Measurements from ENCODE around the gene CDC42BPG.

The CDC42BPG gene

DNA sequence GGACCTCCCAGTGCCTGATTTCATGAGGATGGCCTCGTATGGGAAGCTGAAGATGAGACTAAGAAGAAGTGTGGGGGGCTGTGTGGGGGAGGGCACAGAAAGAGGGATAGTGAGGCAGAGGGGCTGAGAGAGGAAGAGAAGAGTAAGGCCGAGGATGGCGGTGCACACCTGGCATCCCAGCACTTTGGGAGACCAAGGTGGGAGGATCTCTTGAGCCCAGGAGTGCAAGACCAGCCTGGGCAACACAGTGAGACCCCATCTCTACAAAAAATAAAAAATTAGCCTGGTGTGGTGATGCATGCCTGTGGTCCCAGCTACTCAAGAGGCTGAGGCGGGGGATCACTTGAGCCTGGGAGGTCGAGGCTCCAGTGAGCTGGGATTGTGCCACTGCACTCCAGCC, 47.4 kb upstream of the CDC42BPG start:
- H3K4me1 ChIP-seq (ENCODE audit: low read depth, poor library complexity, severe bottlenecking): peaks cover 11% of the 10 kb centered on the region
- H4K20me1 ChIP-seq (ENCODE audit: insufficient read depth): no peaks in the 10 kb centered on the region
- no peaks in the 10 kb centered on the region for H3K36me3 ChIP-seq (ENCODE audit: insufficient read depth)
- TF ChIP-seq, protein P1, sequence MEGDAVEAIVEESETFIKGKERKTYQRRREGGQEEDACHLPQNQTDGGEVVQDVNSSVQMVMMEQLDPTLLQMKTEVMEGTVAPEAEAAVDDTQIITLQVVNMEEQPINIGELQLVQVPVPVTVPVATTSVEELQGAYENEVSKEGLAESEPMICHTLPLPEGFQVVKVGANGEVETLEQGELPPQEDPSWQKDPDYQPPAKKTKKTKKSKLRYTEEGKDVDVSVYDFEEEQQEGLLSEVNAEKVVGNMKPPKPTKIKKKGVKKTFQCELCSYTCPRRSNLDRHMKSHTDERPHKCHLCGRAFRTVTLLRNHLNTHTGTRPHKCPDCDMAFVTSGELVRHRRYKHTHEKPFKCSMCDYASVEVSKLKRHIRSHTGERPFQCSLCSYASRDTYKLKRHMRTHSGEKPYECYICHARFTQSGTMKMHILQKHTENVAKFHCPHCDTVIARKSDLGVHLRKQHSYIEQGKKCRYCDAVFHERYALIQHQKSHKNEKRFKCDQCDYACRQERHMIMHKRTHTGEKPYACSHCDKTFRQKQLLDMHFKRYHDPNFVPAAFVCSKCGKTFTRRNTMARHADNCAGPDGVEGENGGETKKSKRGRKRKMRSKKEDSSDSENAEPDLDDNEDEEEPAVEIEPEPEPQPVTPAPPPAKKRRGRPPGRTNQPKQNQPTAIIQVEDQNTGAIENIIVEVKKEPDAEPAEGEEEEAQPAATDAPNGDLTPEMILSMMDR (conservative IDR thresholded peaks at IDR 0.05; ENCODE audit: low read depth, low read length): no peak
- H3K9ac ChIP-seq: no peak overlapping the region
- no peak overlapping the region for H2AFZ ChIP-seq (ENCODE audit: low read depth)
- H3K27me3 ChIP-seq (ENCODE audit: insufficient read depth, low read depth): no peaks in the 10 kb centered on the region
- no peak overlapping the region for H3K4me3 ChIP-seq (IDR thresholded peaks at IDR 0.05; ENCODE audit: insufficient read depth, low read depth, low read length)
- no peak overlapping the region for H3K4me2 ChIP-seq
- no peaks in the 10 kb centered on the region for H3K79me2 ChIP-seq (ENCODE audit: insufficient read depth, low read depth)
- no peak overlapping the region for H3K27ac ChIP-seq

DNA sequence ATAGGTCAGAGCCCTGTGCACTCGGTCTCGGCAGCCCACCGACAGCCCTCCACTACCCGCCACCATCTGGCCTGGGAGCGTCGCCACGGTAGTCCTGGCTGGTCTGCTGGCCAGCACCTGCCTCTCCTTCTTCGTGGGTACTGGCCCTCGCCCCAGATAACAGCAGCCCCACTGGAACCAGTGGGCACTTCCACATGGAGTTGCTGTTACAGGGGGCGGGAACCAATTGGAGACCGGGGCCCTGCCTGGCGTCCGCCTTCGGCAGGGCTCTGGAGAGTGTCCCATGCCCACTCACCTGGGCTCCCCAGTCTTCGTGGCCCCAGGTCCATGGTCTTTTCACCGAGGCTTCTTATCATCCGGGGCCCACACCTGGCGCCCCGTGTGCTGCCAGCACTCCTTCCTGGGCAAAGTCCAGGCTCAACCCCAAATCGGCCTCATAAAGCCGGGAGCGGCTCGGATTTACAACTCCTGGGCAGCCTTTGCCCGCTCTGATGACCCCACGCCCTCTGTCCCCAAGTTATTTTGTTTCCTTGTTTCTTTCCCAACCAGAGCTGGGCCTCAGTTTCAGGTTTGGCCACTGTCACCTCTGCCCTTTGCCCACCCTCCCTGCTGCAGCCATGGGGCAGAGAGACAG, 46.9 kb upstream of the CDC42BPG start:
- no peak overlapping the region for H3K9ac ChIP-seq
- no peaks in the 10 kb centered on the region for H3K27me3 ChIP-seq (ENCODE audit: insufficient read depth, low read depth)
- no peaks in the 10 kb centered on the region for H3K36me3 ChIP-seq (ENCODE audit: insufficient read depth)
- no peaks in the 10 kb centered on the region for H3K79me2 ChIP-seq (ENCODE audit: insufficient read depth, low read depth)
- no peak overlapping the region for H3K27ac ChIP-seq
- no peak overlapping the region for H2AFZ ChIP-seq (ENCODE audit: low read depth)
- peaks cover 11% of the 10 kb centered on the region for H3K4me1 ChIP-seq (ENCODE audit: low read depth, poor library complexity, severe bottlenecking)
- H3K4me3 ChIP-seq (IDR thresholded peaks at IDR 0.05; ENCODE audit: insufficient read depth, low read depth, low read length): no peak overlapping the region
- no peak overlapping the region for H3K4me2 ChIP-seq
- TF ChIP-seq, protein P1 (conservative IDR thresholded peaks at IDR 0.05; ENCODE audit: low read depth, low read length): no peak
- no peaks in the 10 kb centered on the region for H4K20me1 ChIP-seq (ENCODE audit: insufficient read depth)

DNA sequence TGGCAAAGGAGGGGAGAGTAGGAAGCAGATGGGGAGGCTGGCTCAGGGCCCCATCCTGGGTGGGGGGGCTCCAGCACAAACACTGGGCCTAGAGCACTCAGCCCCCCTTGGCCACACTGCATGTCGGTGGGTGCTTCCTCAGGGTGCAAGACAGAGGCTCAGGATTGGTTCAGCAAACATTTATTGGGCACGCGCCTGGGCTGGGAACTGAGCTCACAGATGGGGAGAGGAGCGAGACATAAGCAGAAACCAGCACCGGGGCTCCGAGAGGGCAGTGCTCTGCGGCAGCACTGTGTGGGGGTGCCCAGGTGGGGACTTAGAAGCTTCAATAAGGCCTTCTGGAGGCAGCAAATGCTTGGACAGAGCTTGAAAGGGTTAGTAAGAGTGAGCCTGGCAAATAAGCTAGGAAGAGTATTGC, 46.1 kb upstream of the CDC42BPG start:
- no peak overlapping the region for H3K9ac ChIP-seq

DNA sequence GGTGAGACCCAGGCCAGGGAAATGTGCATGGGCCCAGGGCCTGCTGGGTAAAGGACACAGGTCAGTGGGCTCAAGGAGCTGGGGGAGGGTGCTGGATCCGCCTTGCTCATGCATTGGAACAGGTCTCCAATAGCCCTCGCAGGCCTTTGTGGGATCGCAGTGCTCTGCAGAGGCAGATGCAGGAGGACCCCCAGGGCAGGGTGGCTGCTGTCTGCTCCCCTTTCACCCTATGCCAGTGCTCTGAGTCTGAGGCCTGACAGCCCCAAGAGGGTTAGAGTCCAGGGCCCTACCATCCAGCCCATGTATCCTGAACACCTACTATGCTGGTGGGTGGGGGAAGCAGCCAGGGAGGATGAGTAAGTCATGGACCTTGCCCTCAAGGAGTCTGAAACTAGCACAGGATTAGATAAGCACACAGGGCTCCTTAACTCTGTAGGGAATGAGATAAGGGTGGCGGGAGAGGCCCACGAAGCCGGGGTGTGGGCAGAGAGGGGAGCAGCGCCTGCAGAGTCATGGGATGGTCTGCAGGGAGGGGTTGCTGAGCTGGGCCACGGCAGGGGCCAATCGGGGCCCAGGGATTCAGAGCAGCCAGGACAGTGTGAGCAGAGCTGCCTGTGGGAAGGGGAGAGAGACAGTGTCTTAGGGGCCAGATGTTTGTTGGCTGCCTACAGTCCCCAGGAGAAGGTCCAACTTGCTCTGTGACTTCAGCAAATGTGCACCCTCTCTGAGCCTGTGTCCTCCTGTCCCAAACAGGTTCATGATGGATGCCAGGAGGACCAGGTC, 44.5 kb upstream of the CDC42BPG start:
- Histone ChIP-seq H3K4me1 (ENCODE audit: low read depth, poor library complexity, severe bottlenecking) (peaks cover 7% of the 10 kb centered on the region), H3K9ac (no peak overlapping the region), H3K4me3 (IDR thresholded peaks at IDR 0.05; ENCODE audit: insufficient read depth, low read depth, low read length) (no peak overlapping the region), H3K4me2 (no peak overlapping the region), H3K27me3 (ENCODE audit: insufficient read depth, low read depth) (no peaks in the 10 kb centered on the region), H3K79me2 (ENCODE audit: insufficient read depth, low read depth) (no peaks in the 10 kb centered on the region), H2AFZ (ENCODE audit: low read depth) (no peak overlapping the region), H4K20me1 (ENCODE audit: insufficient read depth) (no peaks in the 10 kb centered on the region), H3K36me3 (ENCODE audit: insufficient read depth) (no peaks in the 10 kb centered on the region), H3K27ac (no peak overlapping the region)
- TF ChIP-seq, protein P1 (conservative IDR thresholded peaks at IDR 0.05; ENCODE audit: low read depth, low read length): no peak

More for the DNA sequence above, 46.1 kb upstream of the CDC42BPG start:
- TF ChIP-seq, protein P1 (conservative IDR thresholded peaks at IDR 0.05; ENCODE audit: low read depth, low read length): no peak
- no peak overlapping the region for H3K4me2 ChIP-seq
- no peaks in the 10 kb centered on the region for H4K20me1 ChIP-seq (ENCODE audit: insufficient read depth)
- H3K4me1 ChIP-seq (ENCODE audit: low read depth, poor library complexity, severe bottlenecking): peaks cover 11% of the 10 kb centered on the region
- no peak overlapping the region for H3K4me3 ChIP-seq (IDR thresholded peaks at IDR 0.05; ENCODE audit: insufficient read depth, low read depth, low read length)
- no peaks in the 10 kb centered on the region for H3K36me3 ChIP-seq (ENCODE audit: insufficient read depth)
- no peaks in the 10 kb centered on the region for H3K79me2 ChIP-seq (ENCODE audit: insufficient read depth, low read depth)
- H2AFZ ChIP-seq (ENCODE audit: low read depth): no peak overlapping the region
- H3K27me3 ChIP-seq (ENCODE audit: insufficient read depth, low read depth): no peaks in the 10 kb centered on the region
- H3K27ac ChIP-seq: no peak overlapping the region

All from KMS-11 (cell line).